HepG2 (cell line): Measurements from ENCODE around the gene CPPED1. TPM values are rescaled to one million over a fixed set of nuclear protein-coding genes. Genes with fewer than 3 reads are reported as not detected.

ENCODE experiments used
- ATAC-seq: fragments of 200-7000 bp; cut with Tn5 transposase; 3 replicates; pipeline ENCODE4 v1.9.1; 2020; ENCODE audit warnings: mild to moderate bottlenecking, moderate library complexity
- BruUV-seq: library from RNA; stranded (reverse); fragments of 400-500 nt; replicated peaks from 2 replicates; lab custom pipeline; 2021; lab: Mats Ljungman, UMichigan
- CTCF ChIA-PET: fragments of 300-600 bp; formaldehyde crosslinking; extraction: SDS; loops from one replicate; lab custom pipeline; 2021; ENCODE audit warnings: low total read pairs, inconsistent platforms, low intra/inter-chr PET ratio; lab: Yijun Ruan, JAX
- POLR2A ChIA-PET: fragments of 350-600 bp; sonication (Branson Sonifier 250); formaldehyde crosslinking; loops from one replicate; lab custom pipeline; 2020; ENCODE audit warnings: antibody characterized with exemption, inconsistent platforms; lab: Yijun Ruan, JAX
- DNase-seq: peaks from one replicate; pipeline ENCODE4 v3.0.0-alpha.2; 2015; ENCODE audit warnings: low spot score
- FAIRE-seq: peaks from 3 replicates; lab custom pipeline; 2011; peaks lifted over from hg19 to GRCh38; lab: Jason Lieb, UNC
- H2AFZ ChIP-seq: one replicate; pipeline ENCODE4 v1.6.1; 2011; ENCODE audit warnings: low read length, inconsistent platforms
- H3K27ac ChIP-seq: fragments of 300-600 bp; 3 replicates; pipeline ENCODE4 v1.8.0; 2011; ENCODE audit warnings: mixed run types, mild to moderate bottlenecking, mixed read lengths, low read length, inconsistent platforms; ENCODE audit not compliant: insufficient read depth; ENCODE audit errors: extremely low read length
- H3K27me3 ChIP-seq, 2 experiments: fragments of 200-600 bp in 1 of 2; 2 replicates in 1 of 2; 3 replicates in 1 of 2; pipeline versions ENCODE4 v1.6.0 to v1.8.0; 2011; ENCODE audit warnings: low read length in 2 of 2, mild to moderate bottlenecking in 2 of 2, moderate library complexity in 2 of 2, inconsistent platforms in 1 of 2; ENCODE audit not compliant: insufficient read depth in 2 of 2, control insufficient read depth in 1 of 2
- H3K36me3 ChIP-seq, 2 experiments: fragments of 200-600 bp in 1 of 2; replicated peaks in 1 of 2; 2 replicates in 1 of 2; 3 replicates in 1 of 2; pipeline versions ENCODE4 v1.5.1 to v1.8.0; 2011; ENCODE audit warnings: low read length in 2 of 2, inconsistent platforms in 1 of 2; ENCODE audit not compliant: insufficient read depth in 2 of 2, control insufficient read depth in 1 of 2
- H3K4me1 ChIP-seq: 2 replicates; pipeline ENCODE4 v1.5.1; 2012; ENCODE audit warnings: low read length, inconsistent platforms; ENCODE audit not compliant: insufficient read depth
- H3K4me2 ChIP-seq: 2 replicates; pipeline ENCODE4 v1.6.0; 2011; ENCODE audit warnings: low read depth, low read length, inconsistent platforms
- H3K4me3 ChIP-seq, 3 experiments: fragments of 200-600 bp in 1 of 3; sonication (generic), shearing (Covaris generic) in 1 of 3; replicated peaks in 1 of 3; 2 replicates each; pipeline ENCODE4 v1.5.1; 2011 to 2016; ENCODE audit warnings: low read length in 3 of 3, inconsistent platforms in 2 of 3, low read depth in 2 of 3, mild to moderate bottlenecking in 2 of 3, control low read depth in 1 of 3, mixed read lengths in 1 of 3; ENCODE audit not compliant: insufficient read depth in 1 of 3
- H3K79me2 ChIP-seq: one replicate; pipeline ENCODE4 v1.6.1; 2011; ENCODE audit warnings: low read length, inconsistent platforms; ENCODE audit not compliant: insufficient read depth
- H3K9ac ChIP-seq: 2 replicates; pipeline ENCODE4 v1.6.0; 2011; ENCODE audit warnings: mild to moderate bottlenecking, low read depth, low read length, inconsistent platforms; ENCODE audit not compliant: insufficient read depth
- H3K9me3 ChIP-seq: 2 replicates; pipeline ENCODE4 v1.5.1; 2012; ENCODE audit warnings: mild to moderate bottlenecking, low read length
- H4K20me1 ChIP-seq: 2 replicates; pipeline ENCODE4 v1.6.0; 2011; ENCODE audit warnings: inconsistent platforms, mild to moderate bottlenecking, low read length, moderate library complexity; ENCODE audit not compliant: insufficient read depth
- GABPB1 ChIP-seq: IDR thresholded peaks from 2 replicates; pipeline ENCODE4 v1.6.1; 2016; ENCODE audit warnings: mild to moderate bottlenecking, missing genetic modification reagents, moderate library complexity, missing compliant biosample characterization
- TBX3 ChIP-seq: fragments of 450-650 bp; IDR thresholded peaks from 2 replicates; pipeline ENCODE4 v1.6.1; 2017; ENCODE audit warnings: antibody characterized with exemption, mild to moderate bottlenecking, inconsistent platforms, borderline replicate concordance
- whole genome bisulfite sequencing: methylation state at CpG from one replicate; pipeline ENCODE4 v1.1.6; 2017; ENCODE audit warnings: low lambda C conversion rate; 5-methylcytosine and 5-hydroxymethylcytosine counted together
- in situ Hi-C: cut with HindIII; loops from 2 replicates; pipeline ENCODE4 v1.10.0; 2017; ENCODE audit warnings: low pct_unique_long_range_greater_than_20kb; ENCODE audit not compliant: extremely low pct_ligation_motif_present
- intact Hi-C: fragments of 100-400 bp; cut with micrococcal nuclease; formaldehyde crosslinking; loops from one replicate; pipeline ENCODE4 v1.10.0; 2022; ENCODE audit not compliant: unreplicated experiment
- polyA plus RNA-seq, 8 experiments: library from polyadenylated mRNA; depleted of rRNA in 3 of 8; stranded (reverse) in 7 of 8; unstranded in 1 of 8; fragments of >200 nt; fragmentation: Illumina TruSeq in 4 of 8; extraction: Trizol in 4 of 8; gene quantifications; 2 replicates each; pipeline versions ENCODE4 v1.2.1 to v1.2.3, GENCODE V29; 2011 to 2016; ENCODE audit warnings: low read depth in 4 of 8, missing spikeins in 1 of 8, mixed read lengths in 1 of 8; ENCODE audit not compliant: insufficient read depth in 1 of 8
- total RNA-seq, 5 experiments: library from RNA; depleted of rRNA; stranded (reverse); fragments of >200 nt; fragmentation: Illumina TruSeq; extraction: Trizol; gene quantifications; 2 replicates each; pipeline ENCODE4 v1.2.3, GENCODE V29; 2016; ENCODE audit warnings: low read depth in 1 of 5
- TF ChIP-seq, protein P1 (sequence below): sonication (generic); formaldehyde crosslinking; conservative IDR thresholded peaks from 2 replicates; pipeline ENCODE4 v1.4.0; 2020; ENCODE audit warnings: mild to moderate bottlenecking, missing genetic modification reagents, moderate library complexity
- TF ChIP-seq, protein P2 (sequence below): sonication (generic); formaldehyde crosslinking; IDR thresholded peaks from 2 replicates; pipeline ENCODE4 v1.5.0; 2020; ENCODE audit warnings: mild to moderate bottlenecking, missing genetic modification reagents
- TF ChIP-seq, protein P3 (sequence below): sonication (generic); formaldehyde crosslinking; conservative IDR thresholded peaks from 2 replicates; pipeline ENCODE4 v1.8.1; 2023; ENCODE audit warnings: missing genetic modification reagents

The CPPED1 gene
- total and polyA plus RNA-seq, 2 of the 13 experiments (the other 11 are each of a cell fraction or from before 2014, with no cell fraction given) = 66.6 to 71.3 TPM

DNA sequence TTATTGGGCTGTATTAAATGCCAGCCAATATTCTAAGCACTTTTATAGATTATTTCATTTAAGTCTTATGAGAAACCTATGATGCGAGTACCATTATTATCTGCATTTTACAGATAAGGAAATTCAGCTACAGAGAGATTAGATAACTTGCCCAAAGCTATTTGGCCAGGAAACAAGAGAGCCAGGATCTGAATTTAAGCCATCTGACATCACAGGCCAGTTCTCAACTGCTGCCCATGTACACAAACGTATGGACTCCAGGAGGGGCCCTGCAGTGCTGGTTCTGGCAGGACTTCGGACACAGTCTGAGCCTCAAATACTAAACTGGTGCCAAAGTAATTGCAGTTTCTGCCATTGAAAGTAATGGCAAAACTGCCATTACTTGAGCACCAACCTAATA, 40.2 kb downstream of the CPPED1 start (continued):
- TF ChIP-seq, protein P1, sequence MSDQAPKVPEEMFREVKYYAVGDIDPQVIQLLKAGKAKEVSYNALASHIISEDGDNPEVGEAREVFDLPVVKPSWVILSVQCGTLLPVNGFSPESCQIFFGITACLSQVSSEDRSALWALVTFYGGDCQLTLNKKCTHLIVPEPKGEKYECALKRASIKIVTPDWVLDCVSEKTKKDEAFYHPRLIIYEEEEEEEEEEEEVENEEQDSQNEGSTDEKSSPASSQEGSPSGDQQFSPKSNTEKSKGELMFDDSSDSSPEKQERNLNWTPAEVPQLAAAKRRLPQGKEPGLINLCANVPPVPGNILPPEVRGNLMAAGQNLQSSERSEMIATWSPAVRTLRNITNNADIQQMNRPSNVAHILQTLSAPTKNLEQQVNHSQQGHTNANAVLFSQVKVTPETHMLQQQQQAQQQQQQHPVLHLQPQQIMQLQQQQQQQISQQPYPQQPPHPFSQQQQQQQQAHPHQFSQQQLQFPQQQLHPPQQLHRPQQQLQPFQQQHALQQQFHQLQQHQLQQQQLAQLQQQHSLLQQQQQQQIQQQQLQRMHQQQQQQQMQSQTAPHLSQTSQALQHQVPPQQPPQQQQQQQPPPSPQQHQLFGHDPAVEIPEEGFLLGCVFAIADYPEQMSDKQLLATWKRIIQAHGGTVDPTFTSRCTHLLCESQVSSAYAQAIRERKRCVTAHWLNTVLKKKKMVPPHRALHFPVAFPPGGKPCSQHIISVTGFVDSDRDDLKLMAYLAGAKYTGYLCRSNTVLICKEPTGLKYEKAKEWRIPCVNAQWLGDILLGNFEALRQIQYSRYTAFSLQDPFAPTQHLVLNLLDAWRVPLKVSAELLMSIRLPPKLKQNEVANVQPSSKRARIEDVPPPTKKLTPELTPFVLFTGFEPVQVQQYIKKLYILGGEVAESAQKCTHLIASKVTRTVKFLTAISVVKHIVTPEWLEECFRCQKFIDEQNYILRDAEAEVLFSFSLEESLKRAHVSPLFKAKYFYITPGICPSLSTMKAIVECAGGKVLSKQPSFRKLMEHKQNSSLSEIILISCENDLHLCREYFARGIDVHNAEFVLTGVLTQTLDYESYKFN = peak; percentile 33; the same call in 1 of the 2 replicates
- no peak for TF ChIP-seq TBX3

DNA sequence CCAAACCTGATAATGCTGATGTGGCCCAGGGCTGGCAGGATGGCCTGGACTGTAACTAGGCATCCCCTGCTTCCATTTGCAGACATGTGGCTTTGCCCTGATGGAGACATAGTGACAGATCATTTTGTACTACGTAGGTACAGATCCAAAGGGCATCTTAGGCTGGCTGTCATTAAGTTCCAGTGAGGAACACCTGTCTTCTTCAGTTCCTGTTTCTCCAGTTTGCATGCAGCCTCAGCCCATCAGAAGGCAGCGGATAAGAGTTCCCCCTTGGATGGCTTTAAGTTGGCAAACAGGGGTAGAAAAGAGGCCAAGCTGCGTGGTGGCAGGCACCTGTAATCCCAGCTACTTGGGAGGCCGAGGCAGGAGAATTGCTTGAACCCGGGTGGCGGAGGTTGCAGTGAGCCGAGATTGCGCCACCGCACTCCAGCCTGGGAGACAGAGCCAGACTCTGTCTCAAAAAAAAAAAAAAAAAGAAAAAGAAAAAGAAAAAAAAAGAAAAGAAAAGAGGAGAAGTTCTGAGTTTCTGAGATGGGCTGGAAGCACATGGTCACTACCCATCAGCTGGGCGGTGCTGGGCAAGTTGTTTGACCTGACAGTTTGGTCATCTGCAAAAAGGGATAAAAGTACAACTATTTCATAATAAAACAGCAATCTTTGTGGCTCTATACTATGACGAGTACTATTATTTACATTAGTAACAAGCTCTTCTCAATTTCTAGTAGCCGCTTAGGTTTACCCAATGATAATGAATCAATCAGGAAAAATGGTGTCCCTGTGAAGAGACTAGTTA, 42.7 kb downstream of the CPPED1 start:
- Histone ChIP-seq H3K9me3 (no peaks in the 10 kb centered on the region), H4K20me1 (no peaks in the 10 kb centered on the region), H3K27ac (no peak overlapping the region), H3K27me3 (no peaks in the 10 kb centered on the region), H3K4me2 (no peak overlapping the region), H2AFZ (no peak overlapping the region), H3K4me1 (peaks cover 55% of the 10 kb centered on the region)
- intact Hi-C loops (no loop called here), in situ Hi-C loops (no loop called here)
- WGBS = 96% methylated on average over 12 of the region's 12 CpGs
- BruUV-seq = no TSS peak
- FAIRE-seq (no peak), DNase-seq (no peak)
- POLR2A ChIA-PET = no interaction called here
- CTCF ChIA-PET = no interaction called here
- TF ChIP-seq, protein P2, sequence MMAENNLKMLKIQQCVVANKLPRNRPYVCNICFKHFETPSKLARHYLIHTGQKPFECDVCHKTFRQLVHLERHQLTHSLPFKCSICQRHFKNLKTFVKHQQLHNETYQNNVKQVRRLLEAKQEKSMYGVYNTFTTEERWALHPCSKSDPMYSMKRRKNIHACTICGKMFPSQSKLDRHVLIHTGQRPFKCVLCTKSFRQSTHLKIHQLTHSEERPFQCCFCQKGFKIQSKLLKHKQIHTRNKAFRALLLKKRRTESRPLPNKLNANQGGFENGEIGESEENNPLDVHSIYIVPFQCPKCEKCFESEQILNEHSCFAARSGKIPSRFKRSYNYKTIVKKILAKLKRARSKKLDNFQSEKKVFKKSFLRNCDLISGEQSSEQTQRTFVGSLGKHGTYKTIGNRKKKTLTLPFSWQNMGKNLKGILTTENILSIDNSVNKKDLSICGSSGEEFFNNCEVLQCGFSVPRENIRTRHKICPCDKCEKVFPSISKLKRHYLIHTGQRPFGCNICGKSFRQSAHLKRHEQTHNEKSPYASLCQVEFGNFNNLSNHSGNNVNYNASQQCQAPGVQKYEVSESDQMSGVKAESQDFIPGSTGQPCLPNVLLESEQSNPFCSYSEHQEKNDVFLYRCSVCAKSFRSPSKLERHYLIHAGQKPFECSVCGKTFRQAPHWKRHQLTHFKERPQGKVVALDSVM = 0 out of 2 replicates have a peak, but pooled peaks have one; percentile 23
- TF ChIP-seq GABPB1 (CRISPR knock-in tag) = no peak
- TF ChIP-seq, protein P3, sequence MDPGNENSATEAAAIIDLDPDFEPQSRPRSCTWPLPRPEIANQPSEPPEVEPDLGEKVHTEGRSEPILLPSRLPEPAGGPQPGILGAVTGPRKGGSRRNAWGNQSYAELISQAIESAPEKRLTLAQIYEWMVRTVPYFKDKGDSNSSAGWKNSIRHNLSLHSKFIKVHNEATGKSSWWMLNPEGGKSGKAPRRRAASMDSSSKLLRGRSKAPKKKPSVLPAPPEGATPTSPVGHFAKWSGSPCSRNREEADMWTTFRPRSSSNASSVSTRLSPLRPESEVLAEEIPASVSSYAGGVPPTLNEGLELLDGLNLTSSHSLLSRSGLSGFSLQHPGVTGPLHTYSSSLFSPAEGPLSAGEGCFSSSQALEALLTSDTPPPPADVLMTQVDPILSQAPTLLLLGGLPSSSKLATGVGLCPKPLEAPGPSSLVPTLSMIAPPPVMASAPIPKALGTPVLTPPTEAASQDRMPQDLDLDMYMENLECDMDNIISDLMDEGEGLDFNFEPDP (CRISPR knock-in tag) = 0 out of 2 replicates have a peak, but pooled peaks have one; percentile 30
- TF ChIP-seq, all 625 proteins: peak for 2
- Histone ChIP-seq H3K4me3 (no peak overlapping the region), H3K9ac (no peak overlapping the region), H3K79me2 (peaks cover 33% of the 10 kb centered on the region), H3K36me3 (peaks cover 7 to 22% of the 10 kb centered on the region in 2 experiments)
- no peak for ATAC-seq
